Measurements from ENCODE around the gene NELL2.

DNA sequence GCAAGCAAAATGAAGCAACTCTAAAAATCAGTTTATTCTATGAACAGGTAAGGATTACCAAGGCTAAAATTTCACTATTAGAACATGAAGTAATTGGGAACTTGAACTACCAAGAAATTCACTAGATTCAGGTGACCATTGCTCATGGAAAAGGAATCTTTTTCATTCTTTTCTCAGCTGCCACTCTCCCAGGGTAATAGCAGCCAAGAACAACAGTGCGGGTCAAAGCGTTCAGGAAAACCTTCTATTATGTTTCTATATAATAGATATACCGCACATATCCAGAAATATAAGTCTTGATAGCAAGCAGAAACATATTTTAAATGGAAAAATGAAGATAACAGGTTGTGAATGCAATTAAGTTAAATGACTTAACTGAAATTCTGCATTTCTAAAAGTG lies 125.6 kb downstream of the NELL2 start:
- TF ChIP-seq, protein P1, sequence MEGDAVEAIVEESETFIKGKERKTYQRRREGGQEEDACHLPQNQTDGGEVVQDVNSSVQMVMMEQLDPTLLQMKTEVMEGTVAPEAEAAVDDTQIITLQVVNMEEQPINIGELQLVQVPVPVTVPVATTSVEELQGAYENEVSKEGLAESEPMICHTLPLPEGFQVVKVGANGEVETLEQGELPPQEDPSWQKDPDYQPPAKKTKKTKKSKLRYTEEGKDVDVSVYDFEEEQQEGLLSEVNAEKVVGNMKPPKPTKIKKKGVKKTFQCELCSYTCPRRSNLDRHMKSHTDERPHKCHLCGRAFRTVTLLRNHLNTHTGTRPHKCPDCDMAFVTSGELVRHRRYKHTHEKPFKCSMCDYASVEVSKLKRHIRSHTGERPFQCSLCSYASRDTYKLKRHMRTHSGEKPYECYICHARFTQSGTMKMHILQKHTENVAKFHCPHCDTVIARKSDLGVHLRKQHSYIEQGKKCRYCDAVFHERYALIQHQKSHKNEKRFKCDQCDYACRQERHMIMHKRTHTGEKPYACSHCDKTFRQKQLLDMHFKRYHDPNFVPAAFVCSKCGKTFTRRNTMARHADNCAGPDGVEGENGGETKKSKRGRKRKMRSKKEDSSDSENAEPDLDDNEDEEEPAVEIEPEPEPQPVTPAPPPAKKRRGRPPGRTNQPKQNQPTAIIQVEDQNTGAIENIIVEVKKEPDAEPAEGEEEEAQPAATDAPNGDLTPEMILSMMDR (IDR thresholded peaks at IDR 0.05) = no peak
- TF ChIP-seq FOXJ3 (CRISPR knock-in tag; IDR thresholded peaks at IDR 0.05) = no peak

Data from SK-N-SH (cell line).